HG03457 (cell line): ENCODE results near the gene STH.

Experiments used
- ATAC-seq: cut with Tn5 transposase; IDR thresholded peaks from one replicate; pipeline ENCODE4 v1.9.1; 2021; ENCODE audit warnings: moderate number of reproducible peaks; ENCODE audit not compliant: unreplicated experiment

Gene STH

DNA sequence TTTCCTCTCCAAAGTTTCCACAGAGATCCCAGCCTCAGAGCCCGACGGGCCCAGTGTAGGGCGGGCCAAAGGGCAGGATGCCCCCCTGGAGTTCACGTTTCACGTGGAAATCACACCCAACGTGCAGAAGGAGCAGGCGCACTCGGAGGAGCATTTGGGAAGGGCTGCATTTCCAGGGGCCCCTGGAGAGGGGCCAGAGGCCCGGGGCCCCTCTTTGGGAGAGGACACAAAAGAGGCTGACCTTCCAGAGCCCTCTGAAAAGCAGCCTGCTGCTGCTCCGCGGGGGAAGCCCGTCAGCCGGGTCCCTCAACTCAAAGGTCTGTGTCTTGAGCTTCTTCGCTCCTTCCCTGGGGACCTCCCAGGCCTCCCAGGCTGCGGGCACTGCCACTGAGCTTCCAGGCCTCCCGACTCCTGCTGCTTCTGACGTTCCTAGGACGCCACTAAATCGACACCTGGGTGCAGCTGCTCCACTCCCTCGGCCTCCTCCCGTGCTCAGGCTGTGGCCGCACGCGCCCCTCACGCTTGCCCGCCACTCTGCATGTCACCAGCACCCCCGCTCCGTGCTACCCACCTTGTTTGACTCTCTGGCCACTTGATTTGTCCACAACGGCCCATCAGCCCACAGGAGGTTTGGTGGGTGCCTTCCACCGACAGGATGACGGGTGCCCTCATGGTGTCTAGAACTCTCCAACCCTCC, 15.3 kb upstream of the STH start:
- no peak for ATAC-seq

GRCh38 chr17:45984368-45984767, 14.7 kb upstream of the STH start:
- ATAC-seq, result no peak

GRCh38 chr17:45985447-45985846, 13.6 kb upstream of the STH start:
- ATAC-seq, result no peak

GRCh38 chr17:45986056-45986455, 13.0 kb upstream of the STH start:
- ATAC-seq, result no peak

DNA sequence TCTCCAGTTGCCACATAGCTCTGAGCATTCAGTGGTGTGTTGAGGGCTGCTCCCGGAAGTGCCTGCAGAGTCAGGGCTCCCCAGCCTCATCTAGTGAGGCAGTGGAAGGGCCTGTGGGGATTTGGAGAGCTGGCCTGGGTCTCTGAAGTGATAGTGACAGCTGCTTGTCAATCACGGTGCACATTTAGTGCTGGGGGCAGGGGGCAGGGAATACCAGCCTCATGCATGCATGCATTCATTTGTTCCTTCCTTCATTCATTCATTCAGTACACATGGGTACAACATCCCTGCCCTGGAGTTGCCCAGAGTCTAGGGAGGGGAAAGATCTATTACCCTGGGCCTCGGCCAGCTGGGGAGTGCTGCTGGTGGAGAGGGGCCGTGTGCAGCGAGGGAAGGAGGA, 11.3 kb upstream of the STH start:
- ATAC-seq, result no peak

DNA sequence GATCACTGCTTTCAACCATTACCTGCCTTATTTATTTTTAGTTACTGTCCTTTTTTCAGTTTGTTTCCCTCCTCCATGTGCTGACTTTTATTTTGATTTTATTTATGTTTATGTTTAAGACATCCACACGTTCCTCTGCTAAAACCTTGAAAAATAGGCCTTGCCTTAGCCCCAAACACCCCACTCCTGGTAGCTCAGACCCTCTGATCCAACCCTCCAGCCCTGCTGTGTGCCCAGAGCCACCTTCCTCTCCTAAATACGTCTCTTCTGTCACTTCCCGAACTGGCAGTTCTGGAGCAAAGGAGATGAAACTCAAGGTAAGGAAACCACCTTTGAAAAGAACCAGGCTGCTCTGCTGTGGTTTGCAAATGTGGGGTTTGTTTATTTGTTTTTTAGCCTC, 9.3 kb upstream of the STH start:
- ATAC-seq, result no peak

DNA sequence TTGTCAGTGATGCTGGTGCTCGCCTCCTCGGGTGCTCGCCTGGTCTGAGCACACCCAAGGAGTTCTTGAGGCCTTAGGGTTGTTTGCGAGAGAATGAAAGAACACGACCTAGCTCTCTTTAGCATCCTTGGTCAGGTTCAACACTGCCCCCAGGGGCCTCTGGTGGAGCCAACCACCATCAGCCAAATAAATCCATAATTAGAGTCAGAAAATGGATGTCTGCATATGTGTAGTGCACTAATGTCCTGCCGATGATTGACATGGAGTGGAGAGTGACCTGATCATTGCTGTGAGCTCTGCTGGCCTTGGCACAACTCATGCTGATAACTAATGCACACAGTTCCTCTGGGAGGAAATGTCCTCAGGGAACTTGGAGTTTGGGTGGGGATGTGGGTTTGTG, 8.2 kb upstream of the STH start:
- no peak for ATAC-seq

- ATAC-seq, result no peak
These were observed 7.7 kb upstream of the STH start for GRCh38 chr17:45991341-45991740.

- no peak for ATAC-seq
These were observed 6.9 kb upstream of the STH start for GRCh38 chr17:45992175-45992574.

DNA sequence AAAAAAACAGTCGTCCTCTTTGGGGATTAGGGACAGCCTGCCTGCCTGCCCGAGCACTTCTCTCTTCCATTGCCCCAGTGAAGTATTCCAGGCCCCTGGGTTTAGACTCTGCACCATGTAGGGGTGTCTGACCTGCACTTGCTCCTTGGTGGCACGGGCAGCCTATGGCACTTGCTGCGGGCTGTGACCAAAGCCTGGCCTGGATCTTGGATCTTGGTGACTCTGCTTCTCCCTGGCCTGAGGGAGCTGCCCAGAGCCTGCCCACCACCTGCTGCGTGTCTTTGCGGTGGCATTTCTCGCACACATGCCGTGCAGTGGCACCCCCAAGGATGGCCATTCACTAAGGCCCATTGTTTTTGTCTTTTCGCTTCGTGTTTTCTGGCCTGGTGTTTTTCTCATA, 6.1 kb upstream of the STH start:
- no peak for ATAC-seq

GRCh38 chr17:45993962-45994627, 5.0 kb upstream of the STH start:
- ATAC-seq, result no peak

DNA sequence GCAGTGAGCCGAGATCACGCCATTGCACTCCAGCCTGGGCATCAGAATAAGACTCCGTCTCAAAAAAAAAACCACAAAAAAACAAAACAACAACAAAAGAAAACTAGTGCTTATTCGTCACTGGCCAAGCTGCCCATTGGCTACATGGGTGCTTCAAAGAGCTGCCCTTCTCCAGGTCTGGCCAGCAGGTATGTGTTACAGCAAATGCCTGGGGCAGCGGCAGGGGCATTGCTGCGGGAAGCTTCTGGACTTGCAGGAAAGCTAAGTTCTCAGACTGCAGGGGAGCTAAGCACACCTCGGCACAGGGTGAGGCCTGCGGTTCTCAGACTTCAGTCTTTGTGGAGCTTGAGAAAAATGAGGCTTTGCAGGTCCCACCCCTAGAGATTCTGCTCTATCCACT, 4.1 kb upstream of the STH start:
- ATAC-seq, result no peak

GRCh38 chr17:45995627-45996270, 3.3 kb upstream of the STH start:
- no peak for ATAC-seq

- ATAC-seq, result no peak
These were observed 2.6 kb upstream of the STH start for GRCh38 chr17:45996282-45996937.

GRCh38 chr17:45997166-45997565, 1.9 kb upstream of the STH start:
- ATAC-seq, result no peak

- no peak for ATAC-seq
These were observed 1.4 kb upstream of the STH start for GRCh38 chr17:45997624-45998023.

DNA sequence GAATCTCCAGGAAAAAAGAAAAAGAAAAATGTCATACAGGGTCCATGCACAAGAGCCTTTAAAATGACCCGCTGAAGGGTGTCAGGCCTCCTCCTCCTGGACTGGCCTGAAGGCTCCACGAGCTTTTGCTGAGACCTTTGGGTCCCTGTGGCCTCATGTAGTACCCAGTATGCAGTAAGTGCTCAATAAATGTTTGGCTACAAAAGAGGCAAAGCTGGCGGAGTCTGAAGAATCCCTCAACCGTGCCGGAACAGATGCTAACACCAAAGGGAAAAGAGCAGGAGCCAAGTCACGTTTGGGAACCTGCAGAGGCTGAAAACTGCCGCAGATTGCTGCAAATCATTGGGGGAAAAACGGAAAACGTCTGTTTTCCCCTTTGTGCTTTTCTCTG, 845 bp downstream of the STH start:
- no peak for ATAC-seq

- ATAC-seq, result no peak
These were observed 1.2 kb downstream of the STH start for GRCh38 chr17:46000292-46000691.

DNA sequence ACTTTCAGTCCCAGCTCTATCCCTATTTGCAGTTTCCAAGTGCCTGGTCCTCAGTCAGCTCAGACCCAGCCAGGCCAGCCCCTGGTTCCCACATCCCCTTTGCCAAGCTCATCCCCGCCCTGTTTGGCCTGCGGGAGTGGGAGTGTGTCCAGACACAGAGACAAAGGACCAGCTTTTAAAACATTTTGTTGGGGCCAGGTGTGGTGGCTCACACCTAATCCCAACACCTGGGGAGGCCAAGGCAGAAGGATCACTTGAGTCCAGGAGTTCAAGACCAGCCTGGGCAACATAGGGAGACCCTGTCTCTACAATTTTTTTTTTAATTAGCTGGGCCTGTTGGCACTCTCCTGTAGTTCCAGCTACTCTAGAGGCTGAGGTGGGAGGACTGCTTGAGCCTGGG, 1.7 kb downstream of the STH start:
- no peak for ATAC-seq

- no peak for ATAC-seq
These were observed 2.6 kb downstream of the STH start for GRCh38 chr17:46001390-46002310.
